DMS53 treated with DMSO at 0.1 percent for 48 hours (cell line): ENCODE results near the gene HDAC9.
A peak's percentile ranks its signal among the peaks of the same experiment; 100 is the strongest.

ENCODE experiments used
- DNase-seq: peaks from one replicate; lab custom pipeline; 2025; ENCODE audit not compliant: unreplicated experiment; lab: John Stamatoyannopoulos, UW

HDAC9 gene

GRCh38 chr7:18653381-18654155 lies 158.0 kb downstream of the HDAC9 start:
- DNase-seq, result no peak

- no peak for DNase-seq
Observed at GRCh38 chr7:18654709-18655108, 159.2 kb downstream of the HDAC9 start.

- no peak for DNase-seq
Observed at GRCh38 chr7:18655506-18655905, 160.0 kb downstream of the HDAC9 start.

- DNase-seq, result no peak
Observed at GRCh38 chr7:18655912-18656311, 160.4 kb downstream of the HDAC9 start.

- DNase-seq, result no peak
Observed at GRCh38 chr7:18656362-18656761, 160.8 kb downstream of the HDAC9 start.

- no peak for DNase-seq
Observed at GRCh38 chr7:18659746-18660145, 164.2 kb downstream of the HDAC9 start.

GRCh38 chr7:18663321-18663720 lies 167.8 kb downstream of the HDAC9 start:
- DNase-seq, result no peak

- DNase-seq, result peak; percentile 89
Observed at GRCh38 chr7:18666107-18666728, 170.7 kb downstream of the HDAC9 start.

- DNase-seq, result peak; percentile 74
Observed at GRCh38 chr7:18667466-18667865, 171.9 kb downstream of the HDAC9 start.

- DNase-seq, result no peak
Observed at GRCh38 chr7:18671176-18671575, 175.6 kb downstream of the HDAC9 start.

GRCh38 chr7:18675579-18675978 lies 180.0 kb downstream of the HDAC9 start:
- no peak for DNase-seq

- no peak for DNase-seq
Observed at GRCh38 chr7:18679261-18679660, 183.7 kb downstream of the HDAC9 start.

- no peak for DNase-seq
Observed at GRCh38 chr7:18680576-18680975, 185.0 kb downstream of the HDAC9 start.

- DNase-seq, result no peak
Observed at GRCh38 chr7:18684916-18685315, 189.4 kb downstream of the HDAC9 start.

- no peak for DNase-seq
Observed at GRCh38 chr7:18685971-18686370, 190.4 kb downstream of the HDAC9 start.

GRCh38 chr7:18689551-18689950 lies 194.0 kb downstream of the HDAC9 start:
- no peak for DNase-seq

- DNase-seq, result peak; percentile 72
Observed at GRCh38 chr7:18693406-18693805, 197.9 kb downstream of the HDAC9 start.

GRCh38 chr7:18693816-18694215 lies 198.3 kb downstream of the HDAC9 start:
- no peak for DNase-seq

- no peak for DNase-seq
Observed at GRCh38 chr7:18694484-18694883, 198.9 kb downstream of the HDAC9 start.

GRCh38 chr7:18694911-18695310 lies 199.4 kb downstream of the HDAC9 start:
- no peak for DNase-seq

GRCh38 chr7:18698258-18698734 lies 202.7 kb downstream of the HDAC9 start:
- no peak for DNase-seq

GRCh38 chr7:18700147-18700546 lies 204.6 kb downstream of the HDAC9 start:
- no peak for DNase-seq
